ENCODE measurements around the gene NT5C. TPM values are rescaled to one million over a fixed set of nuclear protein-coding genes. Genes with fewer than 3 reads are reported as not detected.

The NT5C gene
- total RNA-seq, 2 experiments from 2014 or later = 107 to 259 TPM

DNA sequence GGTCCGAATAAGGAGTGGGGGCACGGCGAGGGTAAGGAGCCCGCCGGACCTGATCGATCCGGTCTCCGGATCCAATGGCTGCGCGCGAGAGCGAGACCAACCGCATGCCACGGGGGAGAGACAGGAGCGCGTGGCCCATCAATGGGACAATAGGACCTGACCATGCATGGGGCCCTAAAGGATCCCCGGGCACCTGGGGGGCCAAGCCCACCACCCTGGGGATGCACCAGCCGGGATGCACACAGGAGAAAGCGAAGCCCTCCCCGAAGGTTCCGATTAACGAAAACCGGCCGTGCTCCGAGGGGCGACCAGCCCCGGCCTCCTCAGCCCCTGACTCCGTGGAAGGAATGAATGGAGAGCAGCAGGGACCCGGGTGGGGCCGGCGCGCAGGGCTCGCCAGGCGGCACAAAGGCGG, 22.2 kb upstream of the NT5C start:
- ChIA-PET CTCF (ENCODE audit: unreplicated experiment) (no interaction called here), POLR2A (interaction anchor here (1.4 kb wide), 2 partner anchors 8 to 14 kb away, joined by 3 to 5 read pairs; no protein-coding TSS in a partner anchor)
- no peaks in the 10 kb centered on the region for H3K9me3 ChIP-seq (ENCODE audit: low read length)
- peaks cover 53% of the 10 kb centered on the region for H3K79me2 ChIP-seq (ENCODE audit: insufficient read depth, low read depth, low read length)
- peaks cover 28% of the 10 kb centered on the region for H3K36me3 ChIP-seq (ENCODE audit: insufficient read depth, low read length)
- no TSS peak for BruUV-seq (replicated peaks)
- H4K20me1 ChIP-seq (ENCODE audit: insufficient read depth, low read length) = peaks cover 15% of the 10 kb centered on the region; the same call in 1 of the 2 replicates
- peak; percentile 57 for DNase-seq (ENCODE audit: low spot score)
- H3K9me2 ChIP-seq (ENCODE audit: insufficient read depth, low read length) = no peaks in the 10 kb centered on the region
- no peak for TF ChIP-seq EZH2phosphoT487 (IDR thresholded peaks at IDR 0.05; ENCODE audit: borderline replicate concordance, low read depth, low read length)
- no peak for TF ChIP-seq CTCF (conservative IDR thresholded peaks at IDR 0.05; ENCODE audit: low read length)
- peak overlapping the region; percentile 56 for H3K27ac ChIP-seq (ENCODE audit: low read depth, low read length, poor library complexity, severe bottlenecking)
- H3K4me2 ChIP-seq (ENCODE audit: low read length) = peak overlapping the region; percentile 95
- H2AFZ ChIP-seq (ENCODE audit: low read length) = no peak overlapping the region
- peak overlapping the region; percentile 75 for H3K4me3 ChIP-seq (ENCODE audit: low read depth, low read length, poor library complexity, severe bottlenecking)
- peaks cover 24% of the 10 kb centered on the region for H3K4me1 ChIP-seq (ENCODE audit: insufficient read depth, low read length, poor library complexity, severe bottlenecking)
- intact Hi-C loops (cut with micrococcal nuclease; ENCODE audit: unreplicated experiment) = loop anchor here (1.0 to 2.0 kb wide), 4 partner anchors 17 to 51 kb away; partner anchors contain the start of genes NT5C and NUP85

- H2AFZ ChIP-seq (ENCODE audit: low read length) = peak overlapping the region; percentile 13; the same call in 1 of the 2 replicates
- POLR2A ChIA-PET = interaction anchor here (1.0 to 1.1 kb wide), 2 partner anchors 15 to 53 kb away, joined by 3 to 4 read pairs; partner anchors contain the start of gene NUP85
- CTCF ChIA-PET (ENCODE audit: unreplicated experiment) = no interaction called here
- peaks cover 60% of the 10 kb centered on the region for H3K79me2 ChIP-seq (ENCODE audit: insufficient read depth, low read depth, low read length)
- H3K4me1 ChIP-seq (ENCODE audit: insufficient read depth, low read length, poor library complexity, severe bottlenecking) = peaks cover 24% of the 10 kb centered on the region
- no peaks in the 10 kb centered on the region for H3K9me3 ChIP-seq (ENCODE audit: low read length)
- BruUV-seq (replicated peaks) = no TSS peak
- H3K4me3 ChIP-seq (ENCODE audit: low read depth, low read length, poor library complexity, severe bottlenecking) = peak overlapping the region; percentile 75
- peaks cover 32% of the 10 kb centered on the region for H3K36me3 ChIP-seq (ENCODE audit: insufficient read depth, low read length)
- peak overlapping the region; percentile 95 for H3K4me2 ChIP-seq (ENCODE audit: low read length)
- TF ChIP-seq EZH2phosphoT487 (IDR thresholded peaks at IDR 0.05; ENCODE audit: borderline replicate concordance, low read depth, low read length) = no peak
- TF ChIP-seq CTCF (conservative IDR thresholded peaks at IDR 0.05; ENCODE audit: low read length) = no peak
- H3K9me2 ChIP-seq (ENCODE audit: insufficient read depth, low read length) = no peaks in the 10 kb centered on the region
- peak overlapping the region; percentile 56 for H3K27ac ChIP-seq (ENCODE audit: low read depth, low read length, poor library complexity, severe bottlenecking)
- peaks cover 15% of the 10 kb centered on the region; the same call in 1 of the 2 replicates for H4K20me1 ChIP-seq (ENCODE audit: insufficient read depth, low read length)
- intact Hi-C loops (cut with micrococcal nuclease; ENCODE audit: unreplicated experiment) = loop anchor here (2.0 kb wide), 2 partner anchors 18 to 38 kb away; no protein-coding TSS in a partner anchor
- peak; percentile 75 for DNase-seq (ENCODE audit: low spot score)
Measured at GRCh38 chr17:75152922-75153779, 21.6 kb upstream of the NT5C start.

All from OCI-LY7 (cell line).